Embryonic facial prominence (tissue), 1 donor: ENCODE data around the gene GRM7.

Source experiments
- DNase-seq: peaks from one replicate; pipeline ENCODE4 v3.0.0-alpha.2; 2016; ENCODE audit errors: extremely low spot score

GRM7 gene

DNA sequence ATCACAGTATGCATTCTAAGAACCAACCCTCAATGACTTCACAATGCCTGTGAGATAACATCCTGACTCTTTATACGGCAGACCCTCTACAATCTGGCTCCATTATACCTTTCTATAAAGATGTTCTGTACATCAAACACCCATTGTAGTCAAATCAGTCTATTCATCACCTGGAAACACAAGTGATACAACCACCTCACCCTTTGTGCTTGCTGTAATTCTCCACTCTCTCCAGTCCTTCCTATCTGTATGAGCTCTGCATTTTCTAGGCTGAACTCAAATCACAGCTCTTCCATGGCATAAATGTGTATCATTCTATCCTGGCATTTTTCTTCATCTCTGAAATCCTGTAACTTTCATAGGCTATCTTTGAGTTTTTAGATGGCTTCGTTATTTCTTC is 539.4 kb downstream of the GRM7 start:
- no peak for DNase-seq

GRCh38 chr3:7401418-7401817 is 540.5 kb downstream of the GRM7 start:
- no peak for DNase-seq

- no peak for DNase-seq
Observed at GRCh38 chr3:7407107-7407506, 546.2 kb downstream of the GRM7 start.

DNA sequence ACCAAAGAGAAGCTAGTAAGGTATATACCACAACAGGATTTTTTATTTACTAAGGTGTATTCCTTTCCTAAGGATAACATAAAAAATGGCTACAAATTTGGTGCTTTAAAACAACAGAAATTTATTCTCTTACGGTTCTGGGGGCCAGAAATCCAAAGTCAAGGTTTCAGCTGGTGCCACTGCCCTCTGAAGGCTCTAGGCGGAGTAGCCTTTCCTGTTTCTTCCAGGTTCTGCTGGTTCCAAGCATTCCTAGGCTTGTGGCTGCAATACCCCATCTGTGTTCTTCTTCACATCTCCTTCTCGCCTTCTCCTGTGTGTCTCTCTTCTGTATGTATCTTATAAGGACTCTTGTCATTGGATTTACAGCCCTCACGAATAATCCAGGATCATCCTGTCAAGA is 549.9 kb downstream of the GRM7 start:
- no peak for DNase-seq

- DNase-seq: no peak
Observed at GRCh38 chr3:7421065-7421464, 560.1 kb downstream of the GRM7 start.

GRCh38 chr3:7423036-7423435 is 562.1 kb downstream of the GRM7 start:
- no peak for DNase-seq

DNA sequence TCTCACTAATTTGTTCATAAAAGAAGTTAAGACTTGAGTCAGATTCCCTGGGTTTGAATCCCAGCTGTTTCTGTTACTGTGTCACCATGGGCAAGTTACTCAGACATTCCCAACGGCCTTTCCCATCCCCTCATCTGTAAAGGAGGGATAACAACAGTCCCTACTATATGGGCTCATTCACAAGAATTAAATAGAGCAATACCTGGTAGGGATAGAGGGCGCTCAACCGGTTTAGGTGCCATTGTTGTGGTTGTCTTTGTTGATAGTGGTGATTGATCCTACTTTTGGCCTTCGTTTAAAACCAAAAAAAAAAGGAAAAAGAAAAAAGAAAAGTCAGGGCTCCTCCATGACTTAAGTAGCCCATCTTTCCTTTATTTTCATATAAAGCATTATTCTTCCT is 563.1 kb downstream of the GRM7 start:
- DNase-seq: no peak

DNA sequence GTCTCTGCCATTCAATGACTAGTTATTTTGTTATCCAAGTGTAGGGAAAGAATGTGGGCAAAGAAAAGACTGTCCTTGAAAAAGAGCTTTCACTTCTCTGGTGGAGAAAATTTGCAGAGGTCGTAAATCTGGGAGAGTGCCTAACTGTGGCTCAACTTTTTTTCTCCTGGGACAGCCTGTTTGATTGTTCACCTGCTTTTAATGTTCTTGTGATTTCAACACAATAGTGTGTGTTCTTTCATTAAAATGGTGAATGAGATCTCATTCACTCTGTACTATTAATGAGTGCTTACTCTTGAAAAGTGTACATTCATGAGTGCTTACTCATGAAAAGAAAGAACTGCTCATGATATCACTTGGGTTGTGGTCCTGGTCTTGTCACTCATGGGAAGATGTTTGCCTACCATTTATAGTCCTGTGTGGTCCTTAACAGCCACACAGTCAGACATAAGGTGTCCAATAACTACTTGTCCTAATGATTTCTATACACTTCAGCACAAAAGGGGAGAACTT is 567.3 kb downstream of the GRM7 start:
- DNase-seq: no peak

- DNase-seq: no peak
Observed at GRCh38 chr3:7432610-7433009, 571.7 kb downstream of the GRM7 start.

GRCh38 chr3:7433073-7433472 is 572.2 kb downstream of the GRM7 start:
- no peak for DNase-seq

- no peak for DNase-seq
Observed at GRCh38 chr3:7436542-7436941, 575.6 kb downstream of the GRM7 start.

GRCh38 chr3:7437231-7437630 is 576.3 kb downstream of the GRM7 start:
- DNase-seq: no peak

GRCh38 chr3:7439101-7439680 is 578.3 kb downstream of the GRM7 start:
- no peak for DNase-seq

- no peak for DNase-seq
Observed at GRCh38 chr3:7444886-7445285, 584.0 kb downstream of the GRM7 start.

- no peak for DNase-seq
Observed at GRCh38 chr3:7445331-7445730, 584.4 kb downstream of the GRM7 start.

GRCh38 chr3:7447197-7447769 is 586.4 kb downstream of the GRM7 start:
- no peak for DNase-seq

DNA sequence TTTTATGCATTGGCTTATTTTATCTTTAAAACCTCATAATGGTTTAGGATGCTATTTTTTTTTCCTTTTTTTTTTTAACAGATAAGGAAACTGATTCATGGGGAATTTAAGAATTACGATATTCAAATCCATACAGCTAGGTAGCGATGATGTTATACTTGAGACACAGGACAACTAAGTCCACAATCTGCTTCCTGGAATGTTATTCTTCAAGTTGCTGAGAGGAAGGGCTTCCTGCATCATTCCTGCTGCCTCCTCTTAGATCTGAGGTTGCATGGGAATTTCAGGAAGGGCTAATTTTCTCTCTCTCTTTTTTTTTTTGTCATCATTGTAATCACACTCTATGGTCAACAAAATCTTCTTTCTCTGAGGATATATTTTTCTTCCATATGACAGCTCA is 595.5 kb downstream of the GRM7 start:
- no peak for DNase-seq

GRCh38 chr3:7461202-7461825 is 600.4 kb downstream of the GRM7 start:
- no peak for DNase-seq

GRCh38 chr3:7469866-7470265 is 609.0 kb downstream of the GRM7 start:
- no peak for DNase-seq

DNA sequence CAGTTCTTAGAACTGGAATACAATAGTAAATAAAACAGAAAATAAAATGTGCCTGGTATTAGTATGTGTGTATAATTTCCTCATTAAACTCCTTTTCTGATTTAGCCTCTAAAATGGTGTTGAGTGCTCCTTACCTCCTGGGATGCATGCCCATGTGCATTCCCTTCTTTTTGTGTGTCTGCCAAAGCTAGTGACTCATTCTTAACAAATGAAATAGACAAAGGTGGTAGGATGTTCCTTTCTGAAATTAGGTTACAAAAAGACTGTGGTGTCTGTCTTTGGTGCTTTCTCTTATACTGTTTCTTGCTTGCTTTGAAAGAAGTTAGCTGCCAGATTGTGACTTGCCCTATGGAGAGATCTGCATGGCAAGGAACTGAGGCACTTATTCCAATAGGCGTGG is 623.7 kb downstream of the GRM7 start:
- DNase-seq: no peak

DNA sequence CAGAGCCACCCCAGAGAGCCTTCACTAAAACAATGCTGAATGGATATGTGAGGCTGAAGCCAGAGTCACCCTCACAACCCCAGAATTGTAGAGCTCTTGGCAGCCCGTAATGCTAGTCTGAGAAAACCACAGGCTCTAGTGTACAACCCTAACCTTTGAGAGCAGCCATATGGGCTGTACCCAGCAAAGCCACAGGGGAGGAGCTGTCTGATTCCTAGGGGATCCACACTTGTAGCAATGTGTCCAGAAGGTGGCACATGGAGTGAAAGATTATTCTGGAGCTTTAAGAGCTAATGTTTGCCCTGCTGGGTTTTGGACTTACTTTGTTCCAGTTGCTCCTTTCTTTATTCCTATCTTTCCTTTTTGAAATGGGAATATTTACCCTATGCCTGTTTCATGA is 626.8 kb downstream of the GRM7 start:
- DNase-seq: no peak

DNA sequence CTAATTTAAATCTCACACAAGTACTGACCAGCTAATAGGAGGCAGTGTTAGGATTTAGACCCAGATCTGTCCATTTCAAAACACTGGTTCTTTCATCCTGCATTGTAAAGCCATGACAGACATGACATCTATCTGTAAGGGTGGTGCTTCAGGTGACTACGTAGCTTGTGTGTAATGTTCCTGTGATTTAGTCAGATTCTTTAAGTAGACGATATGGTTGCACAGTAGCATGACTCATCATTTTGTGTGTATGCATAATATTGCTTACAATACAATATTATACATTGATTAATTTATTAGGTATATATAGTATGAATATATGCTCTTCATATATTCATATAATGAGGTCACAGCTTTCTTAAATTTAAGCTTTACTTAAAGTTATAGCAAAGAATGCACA is 628.5 kb downstream of the GRM7 start:
- no peak for DNase-seq

DNA sequence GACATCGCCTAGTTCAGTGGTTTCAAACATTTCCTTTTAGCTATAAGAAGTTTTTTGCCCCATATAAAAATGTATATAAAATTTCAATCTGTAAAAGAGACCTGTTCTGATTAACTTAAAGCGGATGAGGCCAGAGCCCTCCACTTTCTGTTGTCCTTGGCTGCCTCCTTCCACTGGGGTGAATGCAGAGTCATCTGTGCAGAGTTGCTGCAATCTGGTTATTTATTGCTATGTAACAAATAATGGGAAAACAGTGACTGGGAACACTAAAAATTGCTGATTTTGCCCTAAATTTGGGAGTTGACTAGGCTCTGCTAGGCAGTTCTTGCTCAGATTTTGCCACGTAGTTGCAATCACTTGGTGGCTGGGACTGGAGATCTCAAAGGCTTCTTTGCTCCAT is 637.8 kb downstream of the GRM7 start:
- DNase-seq: no peak

GRCh38 chr3:7503431-7503830 is 642.5 kb downstream of the GRM7 start:
- no peak for DNase-seq
